G401.6 (cell line): ENCODE data around the gene CCDC85B.

ENCODE experiments used
- FAIRE-seq: peaks from 2 replicates; lab custom pipeline; 2012; peaks lifted over from hg19 to GRCh38; lab: Jason Lieb, UNC

The CCDC85B gene

GRCh38 chr11:65912845-65913244 is 22.4 kb downstream of the CCDC85B start:
- no peak for FAIRE-seq

- FAIRE-seq: no peak
These were observed 24.8 kb downstream of the CCDC85B start for GRCh38 chr11:65915101-65915820.

- FAIRE-seq: peak; percentile 97
These were observed 25.4 kb downstream of the CCDC85B start for GRCh38 chr11:65915821-65916251.

- no peak for FAIRE-seq
These were observed 25.9 kb downstream of the CCDC85B start for GRCh38 chr11:65916391-65916790.

GRCh38 chr11:65917077-65917433 is 26.6 kb downstream of the CCDC85B start:
- no peak for FAIRE-seq

GRCh38 chr11:65917434-65918210 is 27.1 kb downstream of the CCDC85B start:
- no peak for FAIRE-seq

GRCh38 chr11:65918211-65919140 is 28.0 kb downstream of the CCDC85B start, which contains the start of gene C11orf68:
Gene C11orf68 (minus strand): TSS chr11:65919062. CDS start chr11:65919031, 31 bp downstream.
- FAIRE-seq: no peak

- FAIRE-seq: no peak
These were observed 28.7 kb downstream of the CCDC85B start, which contains the start of gene DRAP1 for GRCh38 chr11:65919141-65919572. Gene DRAP1 (plus strand): TSS chr11:65919426. CDS start chr11:65919502, 76 bp downstream.

GRCh38 chr11:65919573-65920371 is 29.3 kb downstream of the CCDC85B start:
- no peak for FAIRE-seq

GRCh38 chr11:65920372-65920802 is 29.9 kb downstream of the CCDC85B start:
- FAIRE-seq: no peak

- no peak for FAIRE-seq
These were observed 30.6 kb downstream of the CCDC85B start for GRCh38 chr11:65921033-65921555.

GRCh38 chr11:65921876-65922275 is 31.4 kb downstream of the CCDC85B start:
- no peak for FAIRE-seq

- no peak for FAIRE-seq
These were observed 32.1 kb downstream of the CCDC85B start for GRCh38 chr11:65922565-65922964.

- FAIRE-seq: no peak
These were observed 34.9 kb downstream of the CCDC85B start for GRCh38 chr11:65925397-65925796.

- no peak for FAIRE-seq
These were observed 37.5 kb downstream of the CCDC85B start for GRCh38 chr11:65927904-65928397.

- no peak for FAIRE-seq
These were observed 38.2 kb downstream of the CCDC85B start for GRCh38 chr11:65928667-65929066.

GRCh38 chr11:65931773-65932557 is 41.5 kb downstream of the CCDC85B start:
- no peak for FAIRE-seq

GRCh38 chr11:65932558-65932919 is 42.1 kb downstream of the CCDC85B start:
- no peak for FAIRE-seq

- FAIRE-seq: no peak
These were observed 43.5 kb downstream of the CCDC85B start for GRCh38 chr11:65934014-65934413.

GRCh38 chr11:65937766-65938165 is 47.3 kb downstream of the CCDC85B start:
- no peak for FAIRE-seq
